MCF 10A (cell line): ENCODE data around the gene FBXW11. TPM values are rescaled to one million over a fixed set of nuclear protein-coding genes. Genes with fewer than 3 reads are reported as not detected.

Source experiments
- BruUV-seq: library from RNA; stranded (reverse); fragments of 400-500 nt; replicated peaks from 2 replicates; lab custom pipeline; 2021; lab: Mats Ljungman, UMichigan
- CTCF ChIA-PET: fragments of 300-600 bp; sonication (Branson Sonifier 250); formaldehyde crosslinking; extraction: SDS; loops from one replicate; lab custom pipeline; 2021; ENCODE audit warnings: antibody characterized with exemption, inconsistent platforms; lab: Yijun Ruan, JAX
- POLR2A ChIA-PET: fragments of 300-600, 350-650 bp; sonication (Branson Sonifier 250); formaldehyde crosslinking; extraction: SDS; loops from one replicate; lab custom pipeline; 2020; ENCODE audit warnings: antibody characterized with exemption, inconsistent platforms; lab: Yijun Ruan, JAX
- DNase-seq: peaks from one replicate; pipeline ENCODE4 v3.0.0-alpha.2; 2018; ENCODE audit not compliant: unreplicated experiment
- H3K27ac Mint-ChIP-seq: one replicate; pipeline ENCODE4 v1.8.0; 2022; ENCODE audit warnings: mild to moderate bottlenecking, low read depth, mixed read lengths; ENCODE audit not compliant: unreplicated experiment
- H3K27me3 Mint-ChIP-seq: one replicate; pipeline ENCODE4 v1.8.0; 2022; ENCODE audit warnings: mixed read lengths; ENCODE audit not compliant: insufficient read depth, unreplicated experiment
- H3K36me3 Mint-ChIP-seq: one replicate; pipeline ENCODE4 v1.8.0; 2022; ENCODE audit warnings: mild to moderate bottlenecking, moderate library complexity, mixed read lengths; ENCODE audit not compliant: insufficient read depth, unreplicated experiment
- H3K4me1 Mint-ChIP-seq: one replicate; pipeline ENCODE4 v1.8.0; 2022; ENCODE audit warnings: mixed read lengths; ENCODE audit not compliant: insufficient read depth, unreplicated experiment
- H3K4me3 Mint-ChIP-seq: one replicate; pipeline ENCODE4 v1.8.0; 2022; ENCODE audit warnings: mild to moderate bottlenecking, moderate library complexity, mixed read lengths; ENCODE audit not compliant: unreplicated experiment
- H3K9me3 Mint-ChIP-seq: one replicate; pipeline ENCODE4 v1.8.0; 2022; ENCODE audit warnings: mixed read lengths; ENCODE audit not compliant: unreplicated experiment
- intact Hi-C: fragments of 100-400 bp; cut with micrococcal nuclease; formaldehyde crosslinking; loops from 2 replicates; pipeline ENCODE4 v1.14.1; 2022
- total RNA-seq: library from RNA; stranded (reverse); gene quantifications from 2 replicates; pipeline ENCODE4 v1.2.3, GENCODE V29; 2022
- TF ChIP-seq, protein P1 (sequence below): fragments of 200-600 bp; IDR thresholded peaks from one replicate; pipeline ENCODE4 v1.8.0; 2022; ENCODE audit warnings: antibody characterized with exemption, mild to moderate bottlenecking; ENCODE audit not compliant: unreplicated experiment

The FBXW11 gene
- total RNA-seq, 1 experiment from 2014 or later, result 64.7 TPM

DNA sequence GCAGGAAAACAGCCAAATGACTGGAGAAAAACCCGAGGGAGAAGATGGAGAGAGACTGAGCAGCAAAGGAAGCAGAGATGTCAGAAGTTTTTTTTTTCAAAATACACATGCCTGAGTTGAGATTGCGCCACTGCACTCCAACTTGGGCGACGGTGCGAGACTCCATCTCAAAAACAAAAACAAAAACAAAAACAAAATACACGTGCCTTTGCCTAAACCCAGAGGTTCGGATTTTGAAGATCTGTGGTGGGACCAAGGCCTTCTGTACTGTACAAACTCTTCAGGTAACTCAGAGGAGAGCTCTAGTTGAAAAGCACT lies 38.8 kb upstream of the FBXW11 start:
- Mint-ChIP-seq H3K36me3 (peaks cover 39% of the 10 kb centered on the region), H3K27ac (peak overlapping the region; percentile 52), H3K4me1 (peaks cover 2% of the 10 kb centered on the region), H3K27me3 (no peaks in the 10 kb centered on the region), H3K4me3 (no peak overlapping the region), H3K9me3 (no peaks in the 10 kb centered on the region)
- BruUV-seq, result no TSS peak
- POLR2A ChIA-PET, result no interaction called here
- no peak for DNase-seq
- TF ChIP-seq, protein P1, sequence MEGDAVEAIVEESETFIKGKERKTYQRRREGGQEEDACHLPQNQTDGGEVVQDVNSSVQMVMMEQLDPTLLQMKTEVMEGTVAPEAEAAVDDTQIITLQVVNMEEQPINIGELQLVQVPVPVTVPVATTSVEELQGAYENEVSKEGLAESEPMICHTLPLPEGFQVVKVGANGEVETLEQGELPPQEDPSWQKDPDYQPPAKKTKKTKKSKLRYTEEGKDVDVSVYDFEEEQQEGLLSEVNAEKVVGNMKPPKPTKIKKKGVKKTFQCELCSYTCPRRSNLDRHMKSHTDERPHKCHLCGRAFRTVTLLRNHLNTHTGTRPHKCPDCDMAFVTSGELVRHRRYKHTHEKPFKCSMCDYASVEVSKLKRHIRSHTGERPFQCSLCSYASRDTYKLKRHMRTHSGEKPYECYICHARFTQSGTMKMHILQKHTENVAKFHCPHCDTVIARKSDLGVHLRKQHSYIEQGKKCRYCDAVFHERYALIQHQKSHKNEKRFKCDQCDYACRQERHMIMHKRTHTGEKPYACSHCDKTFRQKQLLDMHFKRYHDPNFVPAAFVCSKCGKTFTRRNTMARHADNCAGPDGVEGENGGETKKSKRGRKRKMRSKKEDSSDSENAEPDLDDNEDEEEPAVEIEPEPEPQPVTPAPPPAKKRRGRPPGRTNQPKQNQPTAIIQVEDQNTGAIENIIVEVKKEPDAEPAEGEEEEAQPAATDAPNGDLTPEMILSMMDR, result no peak
- CTCF ChIA-PET, result interaction anchor here (0.5 to 1.6 kb wide), 7 partner anchors 14 to 990 kb away, joined by 3 to 15 read pairs (median 7); no protein-coding TSS in a partner anchor
- intact Hi-C loops, result no loop called here

- Mint-ChIP-seq H3K36me3 (peaks cover 34% of the 10 kb centered on the region), H3K4me3 (no peak overlapping the region), H3K4me1 (peaks cover 6% of the 10 kb centered on the region), H3K27me3 (no peaks in the 10 kb centered on the region), H3K9me3 (no peaks in the 10 kb centered on the region), H3K27ac (peak overlapping the region; percentile 52)
- ChIA-PET CTCF (interaction anchor here (0.6 to 1.6 kb wide), 6 partner anchors 14 to 990 kb away, joined by 3 to 15 read pairs (median 6); no protein-coding TSS in a partner anchor), POLR2A (no interaction called here)
- DNase-seq, result no peak
- TF ChIP-seq, protein P1, result no peak
- intact Hi-C loops, result loop anchor here (5.0 kb wide), 2 partner anchors 143 to 248 kb away; partner anchors contain the start of gene STK10
- BruUV-seq, result no TSS peak
Measured at GRCh38 chr5:172044631-172045314, 38.3 kb upstream of the FBXW11 start.

DNA sequence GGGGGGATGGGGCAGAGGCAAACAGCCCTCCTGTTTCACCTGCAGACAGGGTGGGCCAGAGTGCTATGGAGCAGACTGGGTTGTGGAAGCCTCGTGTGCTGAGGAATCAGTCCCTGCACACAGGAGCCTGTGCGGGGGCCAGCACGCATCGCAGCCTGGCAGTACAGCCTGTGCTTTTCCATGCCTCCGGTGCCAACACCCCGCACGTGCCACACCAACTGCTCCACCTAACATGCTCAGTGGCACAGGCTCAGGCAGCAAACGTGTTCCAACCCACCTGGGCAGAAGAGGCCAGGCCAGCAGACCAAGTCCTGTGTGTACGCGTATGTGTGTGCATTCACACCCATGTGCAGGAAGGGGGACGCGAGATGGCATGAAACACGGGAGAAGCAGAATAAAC lies 37.4 kb upstream of the FBXW11 start:
- H3K9me3 Mint-ChIP-seq, result no peaks in the 10 kb centered on the region
- no peaks in the 10 kb centered on the region for H3K27me3 Mint-ChIP-seq
- intact Hi-C loops, result loop anchor here (5.0 kb wide), 2 partner anchors 143 to 248 kb away; partner anchors contain the start of gene STK10
- no peak overlapping the region for H3K4me3 Mint-ChIP-seq
- H3K27ac Mint-ChIP-seq, result no peak overlapping the region
- ChIA-PET CTCF (interaction anchor here (1.6 kb wide), 1 partner anchor 133 kb away, joined by 15 read pairs; no protein-coding TSS in a partner anchor), POLR2A (no interaction called here)
- DNase-seq, result no peak
- TSS peak; percentile 32 for BruUV-seq
- peaks cover 6% of the 10 kb centered on the region for H3K4me1 Mint-ChIP-seq
- peaks cover 29% of the 10 kb centered on the region for H3K36me3 Mint-ChIP-seq
- TF ChIP-seq, protein P1, result no peak

- POLR2A ChIA-PET, result interaction anchor here (1.0 kb wide), 1 partner anchor 35 kb away, joined by 3 read pairs; no protein-coding TSS in a partner anchor
- H3K4me3 Mint-ChIP-seq, result no peak overlapping the region
- H3K27ac Mint-ChIP-seq, result no peak overlapping the region
- BruUV-seq, result no TSS peak
- peaks cover 17% of the 10 kb centered on the region for H3K36me3 Mint-ChIP-seq
- TF ChIP-seq, protein P1, result no peak
- CTCF ChIA-PET, result interaction anchor here (0.6 to 4.8 kb wide), 10 partner anchors 10 to 131 kb away, joined by 3 to 124 read pairs (median 4); partner anchors contain the start of gene FBXW11
- peaks cover 6% of the 10 kb centered on the region for H3K4me1 Mint-ChIP-seq
- H3K9me3 Mint-ChIP-seq, result no peaks in the 10 kb centered on the region
- intact Hi-C loops, result loop anchor here (5.0 kb wide), 2 partner anchors 145 to 250 kb away; partner anchors contain the start of gene STK10
- DNase-seq, result no peak
- H3K27me3 Mint-ChIP-seq, result no peaks in the 10 kb centered on the region
Measured at GRCh38 chr5:172042183-172042582, 35.7 kb upstream of the FBXW11 start.
